B cell (primary cell): ENCODE results near the gene GPR85.

Experiments used
- CTCF ChIP-seq: fragments of 200-600 bp; IDR thresholded peaks from one replicate; pipeline ENCODE4 v1.8.0; 2022; ENCODE audit warnings: antibody characterized with exemption, mild to moderate bottlenecking
- EZH2 ChIP-seq: IDR thresholded peaks from 2 replicates; pipeline ENCODE4 v1.6.1; 2012; ENCODE audit warnings: borderline replicate concordance, low read depth, mild to moderate bottlenecking, moderate library complexity, low read length; ENCODE audit not compliant: insufficient read depth, poor library complexity, severe bottlenecking

- TF ChIP-seq CTCF (no peak), EZH2 (no peak)
These were observed 8.1 kb upstream of the GPR85 start for GRCh38 chr7:113094517-113095249.
